NCI-H1092 (cell line): Measurements from ENCODE around the gene LRPAP1.

Source experiments
- DNase-seq: peaks from one replicate; lab custom pipeline; 2025; lab: John Stamatoyannopoulos, UW

Gene LRPAP1

GRCh38 chr4:3485011-3485791, 47.0 kb downstream of the LRPAP1 start:
- no peak for DNase-seq

GRCh38 chr4:3484057-3484973, 47.9 kb downstream of the LRPAP1 start:
- DNase-seq: no peak

- no peak for DNase-seq
Measured at GRCh38 chr4:3483471-3483921, 48.7 kb downstream of the LRPAP1 start.

- DNase-seq: no peak
Measured at GRCh38 chr4:3482707-3483106, 49.5 kb downstream of the LRPAP1 start.

GRCh38 chr4:3481783-3482393, 50.3 kb downstream of the LRPAP1 start:
- no peak for DNase-seq

GRCh38 chr4:3481113-3481531, 51.1 kb downstream of the LRPAP1 start:
- DNase-seq: no peak

GRCh38 chr4:3480528-3481112, 51.6 kb downstream of the LRPAP1 start:
- peak; percentile 56 for DNase-seq

- DNase-seq: no peak
Measured at GRCh38 chr4:3479358-3480101, 52.7 kb downstream of the LRPAP1 start.

- no peak for DNase-seq
Measured at GRCh38 chr4:3478446-3479357, 53.5 kb downstream of the LRPAP1 start.

- no peak for DNase-seq
Measured at GRCh38 chr4:3477750-3478430, 54.3 kb downstream of the LRPAP1 start.

GRCh38 chr4:3476936-3477749, 55.1 kb downstream of the LRPAP1 start:
- DNase-seq: no peak

- no peak for DNase-seq
Measured at GRCh38 chr4:3476341-3476747, 55.9 kb downstream of the LRPAP1 start.

- no peak for DNase-seq
Measured at GRCh38 chr4:3475713-3476260, 56.4 kb downstream of the LRPAP1 start.

GRCh38 chr4:3475041-3475712, 57.0 kb downstream of the LRPAP1 start:
- DNase-seq: no peak

- DNase-seq: no peak
Measured at GRCh38 chr4:3473996-3474765, 58.0 kb downstream of the LRPAP1 start.

- DNase-seq: no peak
Measured at GRCh38 chr4:3473181-3473950, 58.9 kb downstream of the LRPAP1 start.
